MM.1S (cell line): ENCODE measurements around the gene RASAL2.

Source experiments
- DNase-seq: peaks from one replicate; pipeline ENCODE4 v3.0.0-alpha.2; 2015
- H2AFZ ChIP-seq: fragments of 300-600 bp; sonication (generic); 2 replicates; pipeline ENCODE4 v1.6.0; 2016; ENCODE audit warnings: antibody characterized with exemption, low read length
- H3F3A ChIP-seq: fragments of 300-600 bp; sonication (generic); 2 replicates; pipeline ENCODE4 v1.6.1; 2016; ENCODE audit warnings: mild to moderate bottlenecking, antibody characterized with exemption, low read length, moderate library complexity, mixed read lengths; ENCODE audit not compliant: insufficient read depth
- H3K27ac ChIP-seq: fragments of 300-600 bp; sonication (generic); 2 replicates; pipeline ENCODE4 v1.5.1; 2016; ENCODE audit warnings: mild to moderate bottlenecking, low read length
- H3K27me3 ChIP-seq: fragments of 300-600 bp; sonication (generic); replicated peaks from 2 replicates; pipeline ENCODE4 v1.6.0; 2016; ENCODE audit warnings: low read length; ENCODE audit not compliant: insufficient read depth
- H3K36me3 ChIP-seq: fragments of 300-600 bp; sonication (generic); replicated peaks from 2 replicates; pipeline ENCODE4 v1.6.1; 2016; ENCODE audit warnings: mild to moderate bottlenecking, low read length, mixed read lengths; ENCODE audit not compliant: insufficient read depth
- H3K4me1 ChIP-seq: fragments of 300-600 bp; sonication (generic); 2 replicates; pipeline ENCODE4 v1.6.1; 2016; ENCODE audit warnings: low read length, mixed read lengths
- H3K4me2 ChIP-seq: fragments of 300-600 bp; sonication (generic); 2 replicates; pipeline ENCODE4 v1.6.0; 2016; ENCODE audit warnings: low read depth, low read length
- H3K4me3 ChIP-seq: fragments of 300-600 bp; sonication (generic); 2 replicates; pipeline ENCODE4 v1.5.1; 2016; ENCODE audit warnings: low read length, mixed read lengths
- H3K79me2 ChIP-seq: fragments of 300-600 bp; sonication (generic); 2 replicates; pipeline ENCODE4 v1.6.1; 2016; ENCODE audit warnings: mixed run types, low read length, mixed read lengths
- H3K9ac ChIP-seq: fragments of 300-600 bp; sonication (generic); 2 replicates; pipeline ENCODE4 v1.6.1; 2016; ENCODE audit warnings: low read length, mixed read lengths
- H3K9me2 ChIP-seq: fragments of 300-600 bp; sonication (generic); replicated peaks from 2 replicates; pipeline ENCODE4 v1.6.1; 2016; ENCODE audit warnings: mild to moderate bottlenecking, low read length, mixed read lengths; ENCODE audit not compliant: insufficient read depth
- H3K9me3 ChIP-seq: fragments of 300-600 bp; sonication (generic); replicated peaks from 2 replicates; pipeline ENCODE4 v1.6.1; 2016; ENCODE audit warnings: mild to moderate bottlenecking, low read length, mixed read lengths; ENCODE audit not compliant: insufficient read depth
- H4K20me1 ChIP-seq: fragments of 300-600 bp; sonication (generic); 2 replicates; pipeline ENCODE4 v1.6.1; 2016; ENCODE audit warnings: mild to moderate bottlenecking, low read length, moderate library complexity, mixed read lengths; ENCODE audit not compliant: insufficient read depth
- EZH2 ChIP-seq: fragments of 300-600 bp; sonication (generic); optimal IDR thresholded peaks from 2 replicates; pipeline ENCODE3; 2017; ENCODE audit warnings: low read depth, mild to moderate bottlenecking, antibody characterized with exemption, low read length, mixed read lengths
- EZH2phosphoT487 ChIP-seq: fragments of 300-600 bp; sonication (generic); IDR thresholded peaks from 2 replicates; pipeline ENCODE4 v1.6.1; 2018; ENCODE audit warnings: antibody characterized with exemption, low read length
- TF ChIP-seq, protein P1 (sequence below): fragments of 300-600 bp; sonication (generic); IDR thresholded peaks from 2 replicates; pipeline ENCODE4 v1.5.1; 2016; ENCODE audit warnings: antibody characterized with exemption, low read length, mixed read lengths

RASAL2 gene

DNA sequence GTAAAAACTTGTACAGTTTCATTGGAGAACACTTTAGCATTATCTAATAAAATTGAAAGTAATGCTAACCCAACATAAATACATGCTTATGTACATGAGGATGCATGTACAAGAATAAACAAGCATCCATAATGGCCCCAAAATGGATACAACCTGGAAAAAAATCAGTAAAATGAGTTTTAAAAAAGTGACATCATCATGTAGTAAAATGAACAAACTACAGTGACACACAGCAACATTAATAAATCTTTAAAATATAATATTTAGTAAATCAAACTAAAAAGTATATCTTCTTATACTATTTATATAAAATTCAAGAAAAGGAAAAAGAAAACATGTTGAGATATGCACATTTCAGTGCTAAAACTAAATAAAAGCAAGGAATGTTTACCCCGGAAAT, 262.4 kb downstream of the RASAL2 start:
- Histone ChIP-seq H3K4me1 (no peaks in the 10 kb centered on the region), H3K27me3 (no peaks in the 10 kb centered on the region), H4K20me1 (no peaks in the 10 kb centered on the region), H3K79me2 (no peaks in the 10 kb centered on the region), H2AFZ (no peak overlapping the region), H3K4me3 (no peak overlapping the region), H3K27ac (no peak overlapping the region), H3F3A (no peaks in the 10 kb centered on the region), H3K36me3 (no peaks in the 10 kb centered on the region), H3K9me2 (no peaks in the 10 kb centered on the region), H3K4me2 (no peak overlapping the region), H3K9me3 (no peaks in the 10 kb centered on the region), H3K9ac (no peak overlapping the region)
- DNase-seq: no peak
- TF ChIP-seq, protein P1, sequence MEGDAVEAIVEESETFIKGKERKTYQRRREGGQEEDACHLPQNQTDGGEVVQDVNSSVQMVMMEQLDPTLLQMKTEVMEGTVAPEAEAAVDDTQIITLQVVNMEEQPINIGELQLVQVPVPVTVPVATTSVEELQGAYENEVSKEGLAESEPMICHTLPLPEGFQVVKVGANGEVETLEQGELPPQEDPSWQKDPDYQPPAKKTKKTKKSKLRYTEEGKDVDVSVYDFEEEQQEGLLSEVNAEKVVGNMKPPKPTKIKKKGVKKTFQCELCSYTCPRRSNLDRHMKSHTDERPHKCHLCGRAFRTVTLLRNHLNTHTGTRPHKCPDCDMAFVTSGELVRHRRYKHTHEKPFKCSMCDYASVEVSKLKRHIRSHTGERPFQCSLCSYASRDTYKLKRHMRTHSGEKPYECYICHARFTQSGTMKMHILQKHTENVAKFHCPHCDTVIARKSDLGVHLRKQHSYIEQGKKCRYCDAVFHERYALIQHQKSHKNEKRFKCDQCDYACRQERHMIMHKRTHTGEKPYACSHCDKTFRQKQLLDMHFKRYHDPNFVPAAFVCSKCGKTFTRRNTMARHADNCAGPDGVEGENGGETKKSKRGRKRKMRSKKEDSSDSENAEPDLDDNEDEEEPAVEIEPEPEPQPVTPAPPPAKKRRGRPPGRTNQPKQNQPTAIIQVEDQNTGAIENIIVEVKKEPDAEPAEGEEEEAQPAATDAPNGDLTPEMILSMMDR: no peak

DNA sequence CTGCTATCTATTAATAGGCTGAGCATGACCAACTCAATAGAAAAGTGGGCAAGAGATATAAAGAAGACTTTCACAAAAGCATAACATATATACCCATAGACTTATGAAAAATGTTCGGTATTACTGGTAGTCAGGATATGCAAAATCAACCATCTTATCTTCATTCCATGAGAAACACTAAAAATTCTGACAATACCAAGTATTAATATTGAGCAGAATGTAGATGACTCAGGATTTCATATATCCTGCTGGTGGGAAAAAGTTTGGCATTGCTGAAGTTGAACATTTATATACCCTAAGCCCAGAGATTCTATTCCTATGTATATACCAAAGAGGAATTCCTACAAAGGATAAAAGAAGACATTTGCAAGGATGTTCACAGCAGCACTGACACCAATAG, 264.6 kb downstream of the RASAL2 start:
- Histone ChIP-seq H2AFZ (no peak overlapping the region), H3K9me3 (no peaks in the 10 kb centered on the region), H3K4me1 (no peaks in the 10 kb centered on the region), H4K20me1 (no peaks in the 10 kb centered on the region), H3K36me3 (no peaks in the 10 kb centered on the region), H3F3A (no peaks in the 10 kb centered on the region), H3K27me3 (no peaks in the 10 kb centered on the region), H3K4me3 (no peak overlapping the region), H3K79me2 (no peaks in the 10 kb centered on the region), H3K27ac (no peak overlapping the region), H3K4me2 (no peak overlapping the region), H3K9ac (no peak overlapping the region), H3K9me2 (no peaks in the 10 kb centered on the region)
- no peak for DNase-seq
- TF ChIP-seq EZH2 (no peak), EZH2phosphoT487 (no peak)
- TF ChIP-seq, protein P1: no peak

GRCh38 chr1:178360421-178360820, 266.5 kb downstream of the RASAL2 start:
- DNase-seq: no peak
- no peak overlapping the region for H3K27ac ChIP-seq
- no peaks in the 10 kb centered on the region for H3K9me3 ChIP-seq
- H3K9ac ChIP-seq: no peak overlapping the region
- TF ChIP-seq, protein P1: no peak
- no peak for TF ChIP-seq EZH2phosphoT487
- no peak for TF ChIP-seq EZH2
- no peaks in the 10 kb centered on the region for H3K36me3 ChIP-seq
- H3F3A ChIP-seq: no peaks in the 10 kb centered on the region
- no peak overlapping the region for H3K4me3 ChIP-seq
- H3K9me2 ChIP-seq: no peaks in the 10 kb centered on the region
- H4K20me1 ChIP-seq: no peaks in the 10 kb centered on the region
- no peak overlapping the region for H3K4me2 ChIP-seq
- no peak overlapping the region for H2AFZ ChIP-seq
- no peaks in the 10 kb centered on the region for H3K4me1 ChIP-seq
- no peaks in the 10 kb centered on the region for H3K79me2 ChIP-seq
- no peaks in the 10 kb centered on the region for H3K27me3 ChIP-seq

DNA sequence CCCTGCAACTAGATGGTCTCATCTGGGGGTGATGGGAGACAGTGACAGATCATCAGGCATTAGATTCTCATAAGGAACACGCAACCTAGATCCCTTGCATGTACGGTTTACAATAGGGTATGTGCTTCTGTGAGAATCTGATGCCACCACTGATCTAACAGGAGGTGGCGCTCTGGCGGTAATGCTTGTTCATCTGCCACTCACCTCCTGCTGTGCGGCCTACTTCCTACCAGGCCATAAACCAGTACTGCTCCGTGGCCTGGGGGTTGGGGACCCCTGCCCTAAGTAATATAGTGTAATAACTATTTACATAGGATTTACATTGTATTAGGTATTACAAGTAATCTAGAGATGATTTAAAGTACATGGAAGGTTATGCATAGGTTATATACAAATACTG, 267.9 kb downstream of the RASAL2 start:
- H3K79me2 ChIP-seq: no peaks in the 10 kb centered on the region
- no peak overlapping the region for H3K4me3 ChIP-seq
- TF ChIP-seq EZH2phosphoT487 (no peak), EZH2 (no peak)
- TF ChIP-seq, protein P1: no peak
- H3K27me3 ChIP-seq: no peaks in the 10 kb centered on the region
- H3K27ac ChIP-seq: no peak overlapping the region
- no peaks in the 10 kb centered on the region for H3F3A ChIP-seq
- no peak for DNase-seq
- H4K20me1 ChIP-seq: no peaks in the 10 kb centered on the region
- H3K9me2 ChIP-seq: no peaks in the 10 kb centered on the region
- H3K36me3 ChIP-seq: no peaks in the 10 kb centered on the region
- H3K9me3 ChIP-seq: no peaks in the 10 kb centered on the region
- H3K4me2 ChIP-seq: no peak overlapping the region
- H2AFZ ChIP-seq: no peak overlapping the region
- H3K4me1 ChIP-seq: no peaks in the 10 kb centered on the region
- H3K9ac ChIP-seq: no peak overlapping the region
